DMS53 treated with DMSO at 0.1 percent for 48 hours (cell line): ENCODE results near the gene HTR7.
"Not testable (repeated sequence)": the region's sequence is repeated elsewhere in the genome, so short reads cannot be mapped to it uniquely, and the experiment has no call there.

ENCODE experiments used
- DNase-seq: peaks from one replicate; lab custom pipeline; 2025; ENCODE audit not compliant: unreplicated experiment; lab: John Stamatoyannopoulos, UW

Gene HTR7

GRCh38 chr10:90857635-90858460 is at the start of gene HTR7:
HTR7 (minus strand) TSS chr10:90858039; CDS start chr10:90857671, 368 bp downstream.
- peak; percentile 36 for DNase-seq

GRCh38 chr10:90906596-90906995 is 48.8 kb upstream of the HTR7 start:
- no peak for DNase-seq

GRCh38 chr10:90905925-90906324 is 48.1 kb upstream of the HTR7 start:
- no peak for DNase-seq

GRCh38 chr10:90896916-90897315 is 39.1 kb upstream of the HTR7 start:
- not testable (repeated sequence) for DNase-seq

GRCh38 chr10:90893190-90893589 is 35.4 kb upstream of the HTR7 start:
- no peak for DNase-seq

- no peak for DNase-seq
Observed at GRCh38 chr10:90890347-90890746, 32.5 kb upstream of the HTR7 start.

- no peak for DNase-seq
Observed at GRCh38 chr10:90889636-90890035, 31.8 kb upstream of the HTR7 start.

- DNase-seq = no peak
Observed at GRCh38 chr10:90888387-90888786, 30.5 kb upstream of the HTR7 start.

GRCh38 chr10:90887555-90887954 is 29.7 kb upstream of the HTR7 start:
- no peak for DNase-seq

- DNase-seq = no peak
Observed at GRCh38 chr10:90885176-90885575, 27.3 kb upstream of the HTR7 start.

GRCh38 chr10:90884431-90884830 is 26.6 kb upstream of the HTR7 start:
- DNase-seq = no peak

- peak; percentile 13 for DNase-seq
Observed at GRCh38 chr10:90880059-90880719, 22.4 kb upstream of the HTR7 start.

GRCh38 chr10:90879062-90879461 is 21.2 kb upstream of the HTR7 start:
- no peak for DNase-seq

- no peak for DNase-seq
Observed at GRCh38 chr10:90872648-90873020, 14.8 kb upstream of the HTR7 start.

GRCh38 chr10:90871766-90872647 is 14.2 kb upstream of the HTR7 start, which contains the start of gene RPP30:
RPP30 (plus strand) TSS chr10:90871974; CDS start chr10:90871987, 13 bp downstream.
- peak; percentile 86 for DNase-seq

- peak; percentile 65 for DNase-seq
Observed at GRCh38 chr10:90871279-90871765, 13.5 kb upstream of the HTR7 start.

GRCh38 chr10:90866050-90866598 is 8.3 kb upstream of the HTR7 start:
- no peak for DNase-seq

- no peak for DNase-seq
Observed at GRCh38 chr10:90865401-90865800, 7.6 kb upstream of the HTR7 start.

- peak; percentile 17 for DNase-seq
Observed at GRCh38 chr10:90862908-90863514, 5.2 kb upstream of the HTR7 start.

GRCh38 chr10:90860790-90861189 is 3.0 kb upstream of the HTR7 start:
- DNase-seq = no peak
